GM21717 (cell line): ENCODE measurements around the gene RELA.
"Not testable (repeated sequence)": the region's sequence is repeated elsewhere in the genome, so short reads cannot be mapped to it uniquely, and the experiment has no call there.

Experiments used
- ATAC-seq: cut with Tn5 transposase; IDR thresholded peaks from one replicate; pipeline ENCODE4 v1.9.1; 2021; ENCODE audit warnings: mild to moderate bottlenecking, moderate library complexity; ENCODE audit not compliant: unreplicated experiment

RELA gene

GRCh38 chr11:65662799-65663638 is at the start of gene RELA:
RELA (minus strand) TSS chr11:65662916; CDS start chr11:65662832, 84 bp downstream.
- peak; percentile 54 for ATAC-seq

- peak; percentile 73 for ATAC-seq
These were observed 49.3 kb upstream of the RELA start, which contains the start of gene KAT5 for GRCh38 chr11:65711785-65712632. KAT5 (plus strand) TSS chr11:65712252; CDS start chr11:65712268, 16 bp downstream.

DNA sequence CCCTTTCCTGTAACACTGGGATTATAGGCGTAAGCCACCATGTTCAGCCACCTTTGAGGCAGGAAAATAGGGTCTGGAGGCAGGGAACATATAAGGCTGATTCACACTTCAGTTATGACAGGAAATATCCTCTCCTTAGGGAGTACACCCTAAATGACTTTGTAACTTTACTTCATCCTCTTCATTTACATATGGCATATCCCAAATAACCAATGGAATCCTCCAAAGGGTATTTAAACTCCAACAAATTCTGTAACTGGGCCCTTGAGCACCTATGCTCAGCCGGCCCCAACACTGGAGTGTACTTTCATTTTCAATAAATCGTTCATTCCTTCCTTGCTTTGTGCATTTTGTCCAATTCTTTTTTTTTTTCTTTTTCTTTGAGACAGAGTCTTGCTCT is 47.7 kb upstream of the RELA start:
- ATAC-seq = no peak

GRCh38 chr11:65709661-65710060 is 46.9 kb upstream of the RELA start:
- ATAC-seq = no peak

GRCh38 chr11:65708451-65708850 is 45.7 kb upstream of the RELA start:
- ATAC-seq = no peak

GRCh38 chr11:65707002-65707401 is 44.3 kb upstream of the RELA start:
- not testable (repeated sequence) for ATAC-seq

DNA sequence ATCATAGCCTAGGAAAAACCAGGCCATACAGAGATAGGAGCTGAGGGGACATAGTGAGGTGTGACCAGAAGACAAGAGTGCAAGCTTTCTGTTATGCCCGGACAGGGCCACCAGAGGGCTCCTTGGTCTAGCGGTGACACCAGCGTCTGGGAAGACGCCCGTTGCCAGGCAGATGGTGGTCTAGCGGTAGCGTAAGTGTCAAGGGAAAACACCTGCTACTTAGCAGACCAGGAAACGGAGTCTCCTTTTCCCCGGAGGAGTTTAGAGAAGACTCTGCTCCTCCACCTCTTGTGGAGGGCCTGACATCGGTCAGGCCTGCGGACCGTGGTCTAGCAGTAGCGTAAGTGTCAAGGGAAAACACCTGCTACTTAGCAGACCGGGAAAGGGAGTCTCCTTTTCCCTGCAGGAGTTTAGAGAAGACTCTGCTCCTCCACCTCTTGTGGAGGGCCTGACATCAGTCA is 43.6 kb upstream of the RELA start:
- ATAC-seq = not testable (repeated sequence)

DNA sequence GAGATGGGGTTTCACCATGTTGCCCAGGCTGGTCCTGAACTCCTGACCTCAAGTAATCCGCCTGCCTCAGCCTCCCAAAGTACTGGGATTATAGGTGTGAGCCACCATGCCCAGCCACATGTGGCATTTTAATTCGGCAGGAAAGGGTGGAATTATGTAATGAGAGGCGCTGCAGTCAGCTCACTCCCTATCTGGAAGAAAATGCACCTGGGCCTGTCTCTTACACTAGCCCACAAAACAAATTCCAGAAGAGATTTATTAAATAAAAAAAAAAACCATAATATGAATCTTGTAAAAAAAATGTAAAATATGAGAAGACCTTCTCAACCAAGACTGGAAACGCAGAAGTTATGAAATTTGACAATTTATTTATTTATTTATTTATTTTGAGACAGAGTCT is 41.1 kb upstream of the RELA start:
- no peak for ATAC-seq

DNA sequence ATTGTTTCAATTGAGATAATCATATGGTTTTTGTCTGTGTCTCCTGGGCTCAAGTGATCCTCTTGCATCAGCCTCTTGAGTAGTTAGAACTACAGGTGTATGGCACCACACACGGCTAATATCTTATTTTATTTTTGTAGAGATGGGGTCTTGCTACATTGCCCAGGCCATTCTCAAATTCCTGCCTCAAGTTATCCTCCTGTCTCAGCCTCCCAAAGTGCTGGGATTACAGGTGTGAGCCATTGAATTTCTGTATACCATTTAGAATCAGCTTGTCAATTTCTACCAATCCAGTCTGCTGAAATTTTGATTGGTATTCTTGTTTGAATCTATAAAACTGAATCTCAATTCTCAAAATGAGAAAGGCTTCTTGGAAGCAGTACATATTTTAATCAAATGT is 39.0 kb upstream of the RELA start:
- ATAC-seq = no peak

GRCh38 chr11:65700399-65700798 is 37.7 kb upstream of the RELA start:
- no peak for ATAC-seq

- no peak for ATAC-seq
These were observed 36.6 kb upstream of the RELA start for GRCh38 chr11:65699306-65699705.

- ATAC-seq = no peak
These were observed 35.5 kb upstream of the RELA start for GRCh38 chr11:65698205-65698604.

GRCh38 chr11:65696802-65697552 is 34.3 kb upstream of the RELA start:
- no peak for ATAC-seq

DNA sequence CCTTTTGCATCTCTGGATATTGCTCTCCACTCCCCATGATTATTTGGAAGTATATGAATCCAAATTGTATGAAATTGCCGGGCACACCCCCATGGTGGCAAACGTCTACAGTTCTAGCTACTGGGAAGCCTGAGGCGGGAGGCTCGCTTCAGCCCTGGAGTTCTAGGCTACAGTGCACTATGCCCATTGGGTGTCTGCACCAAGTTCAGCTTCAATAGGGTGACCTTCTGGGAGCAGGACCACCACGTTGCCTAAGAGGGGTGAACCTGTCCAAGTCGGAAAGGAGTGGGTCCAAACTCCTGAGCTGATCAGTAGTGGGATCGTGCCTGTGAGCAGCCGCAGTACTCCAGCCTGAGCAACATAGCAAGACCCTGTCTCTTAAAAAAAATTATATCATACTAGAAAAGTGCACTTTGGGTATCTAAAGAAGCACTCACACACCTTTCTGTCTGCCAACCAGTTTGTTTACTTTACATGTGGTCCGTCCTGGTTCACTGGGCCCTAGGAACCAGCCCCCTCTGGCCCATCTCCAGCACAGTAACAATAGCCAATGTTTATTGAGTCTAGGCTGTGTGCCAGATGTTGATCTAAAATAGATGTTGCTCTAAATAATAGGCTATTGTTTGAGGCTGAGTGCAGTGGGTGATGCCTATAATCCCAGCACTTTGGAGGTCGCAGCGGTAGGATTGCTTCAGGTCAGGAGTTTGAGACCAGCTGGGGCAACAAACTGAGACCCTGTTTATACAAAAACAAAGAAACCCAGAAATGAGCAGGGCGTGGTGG is 32.9 kb upstream of the RELA start:
- ATAC-seq = no peak

DNA sequence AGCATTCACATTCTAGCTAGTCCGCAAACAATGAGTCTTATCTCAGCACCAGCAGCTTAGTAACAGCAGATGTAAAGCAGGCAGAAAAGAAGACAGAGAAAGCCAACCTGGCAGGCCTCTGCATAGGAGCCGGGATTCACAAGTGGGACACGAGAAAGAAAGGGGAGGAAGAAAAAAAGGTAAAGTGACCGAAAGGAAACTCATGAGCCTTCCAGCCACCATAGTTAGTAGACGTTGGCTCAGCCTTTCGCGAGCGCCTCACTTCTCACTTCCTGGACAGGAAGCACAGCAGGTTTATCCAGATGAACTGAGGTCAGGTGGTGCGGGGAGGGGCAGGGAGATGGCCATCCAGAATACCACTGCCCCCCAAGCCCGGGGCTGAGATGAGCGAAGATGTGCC is 29.7 kb upstream of the RELA start:
- ATAC-seq = no peak

DNA sequence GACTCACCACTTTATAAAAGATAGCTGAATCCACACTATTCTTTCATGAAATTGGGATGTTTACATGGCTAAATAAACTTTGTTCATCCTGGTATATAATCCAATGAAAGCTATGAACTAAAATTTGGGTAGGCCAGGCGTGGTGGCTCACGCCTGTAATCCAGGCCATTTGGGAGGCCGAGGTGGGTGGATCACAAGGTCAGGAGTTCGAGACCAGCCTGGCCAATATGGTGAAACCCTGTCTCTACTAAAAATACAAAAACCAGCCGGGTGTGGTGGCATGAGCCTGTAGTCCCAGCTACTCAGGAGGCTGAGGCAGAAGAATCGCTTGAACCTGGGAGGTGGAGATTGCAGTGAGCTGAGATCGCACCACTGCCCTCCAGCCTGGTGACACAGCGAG is 29.1 kb upstream of the RELA start:
- ATAC-seq = not testable (repeated sequence)

DNA sequence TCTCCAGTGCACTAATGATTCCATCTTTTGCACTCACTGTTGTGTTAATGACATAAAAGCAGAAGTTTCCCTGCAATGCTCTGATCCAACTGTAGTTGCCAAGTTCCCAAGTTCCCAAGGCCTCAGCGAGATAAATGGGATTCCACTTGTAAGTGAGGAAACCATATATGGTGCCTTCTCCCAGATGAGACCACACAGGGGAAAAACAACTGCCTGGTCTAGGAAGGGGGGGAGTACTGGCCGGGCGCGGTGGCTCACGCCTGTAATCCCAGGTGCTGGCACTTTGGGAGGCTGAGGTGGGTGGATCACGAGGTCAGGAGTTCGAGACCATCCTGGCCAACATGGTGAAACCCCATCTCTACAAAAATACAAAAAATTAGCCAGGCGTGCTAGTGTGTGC is 23.3 kb upstream of the RELA start:
- ATAC-seq = no peak

DNA sequence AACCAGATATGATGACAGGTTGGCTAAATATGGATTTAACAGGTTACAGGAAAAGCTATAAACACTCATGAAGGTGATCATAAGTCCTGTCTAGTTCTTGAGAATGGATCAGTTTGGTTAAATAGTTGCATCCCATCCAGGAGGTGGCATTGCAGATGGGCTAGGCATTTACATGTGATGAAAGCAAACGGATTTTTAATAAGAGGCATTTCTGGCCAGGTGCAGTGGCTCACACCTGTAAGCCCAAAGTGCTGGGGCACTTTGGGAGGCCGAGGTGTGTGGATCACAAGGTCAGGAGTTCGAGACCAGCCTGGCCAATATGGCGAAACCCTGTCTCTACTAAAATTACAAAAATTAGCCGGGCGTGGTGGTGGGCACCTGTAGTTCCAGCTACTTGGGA is 20.8 kb upstream of the RELA start:
- ATAC-seq = not testable (repeated sequence)

GRCh38 chr11:65680192-65680743 is 17.6 kb upstream of the RELA start:
- ATAC-seq = no peak

GRCh38 chr11:65672982-65673381 is 10.3 kb upstream of the RELA start:
- no peak for ATAC-seq
